Nephron progenitor cell (in vitro differentiated cells): ENCODE results near the gene UGP2.
"Not testable (repeated sequence)": the region's sequence is repeated elsewhere in the genome, so short reads cannot be mapped to it uniquely, and the experiment has no call there.

Experiments
- DNase-seq: peaks from one replicate; pipeline ENCODE4 v3.0.0; 2021
- H3K27ac Mint-ChIP-seq: 2 replicates; pipeline ENCODE4 v1.8.0; 2021; ENCODE audit warnings: mild to moderate bottlenecking, moderate library complexity, mixed read lengths
- H3K27me3 Mint-ChIP-seq: 2 replicates; pipeline ENCODE4 v1.8.0; 2021; ENCODE audit warnings: mild to moderate bottlenecking, low read depth, mixed read lengths; ENCODE audit not compliant: poor library complexity
- H3K36me3 Mint-ChIP-seq: 2 replicates; pipeline ENCODE4 v1.8.0; 2021; ENCODE audit warnings: low read depth, mixed read lengths
- H3K4me1 Mint-ChIP-seq: 2 replicates; pipeline ENCODE4 v1.8.0; 2021; ENCODE audit warnings: mixed read lengths
- H3K4me3 Mint-ChIP-seq: 2 replicates; pipeline ENCODE4 v1.8.0; 2021; ENCODE audit warnings: mild to moderate bottlenecking, moderate library complexity, mixed read lengths
- H3K9me3 Mint-ChIP-seq: 2 replicates; pipeline ENCODE4 v1.8.0; 2021; ENCODE audit warnings: mild to moderate bottlenecking, moderate library complexity, mixed read lengths
- TF ChIP-seq, protein P1 (sequence below): fragments of 200-600 bp; sonication (generic); IDR thresholded peaks from 2 replicates; pipeline ENCODE4 v1.5.0; 2021; ENCODE audit warnings: antibody characterized with exemption

The UGP2 gene

DNA sequence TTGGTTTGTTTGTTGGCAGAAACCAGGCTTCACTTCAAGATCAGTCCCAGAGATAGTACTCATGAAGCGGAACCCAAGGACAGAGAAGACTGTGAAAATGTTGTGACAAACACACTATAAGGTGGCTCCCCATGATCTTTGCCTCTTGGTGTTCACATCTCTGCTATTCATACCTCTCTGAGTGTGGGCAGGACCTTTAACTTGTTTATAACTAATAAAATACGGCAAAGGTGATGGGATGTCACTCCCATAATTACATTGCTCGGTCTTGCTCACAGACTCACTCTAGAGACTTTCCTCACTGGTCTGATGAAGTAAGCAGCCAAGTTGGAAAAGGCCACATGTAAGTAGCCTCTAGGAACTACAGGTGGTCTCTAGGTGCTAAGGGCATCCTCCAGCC is 30.6 kb upstream of the UGP2 start:
- Mint-ChIP-seq H3K4me1 (no peaks in the 10 kb centered on the region), H3K4me3 (no peak overlapping the region), H3K27me3 (peaks cover 3% of the 10 kb centered on the region), H3K9me3 (peaks cover 20% of the 10 kb centered on the region), H3K36me3 (peaks cover 4% of the 10 kb centered on the region), H3K27ac (no peak overlapping the region)
- DNase-seq = no peak
- TF ChIP-seq, protein P1, sequence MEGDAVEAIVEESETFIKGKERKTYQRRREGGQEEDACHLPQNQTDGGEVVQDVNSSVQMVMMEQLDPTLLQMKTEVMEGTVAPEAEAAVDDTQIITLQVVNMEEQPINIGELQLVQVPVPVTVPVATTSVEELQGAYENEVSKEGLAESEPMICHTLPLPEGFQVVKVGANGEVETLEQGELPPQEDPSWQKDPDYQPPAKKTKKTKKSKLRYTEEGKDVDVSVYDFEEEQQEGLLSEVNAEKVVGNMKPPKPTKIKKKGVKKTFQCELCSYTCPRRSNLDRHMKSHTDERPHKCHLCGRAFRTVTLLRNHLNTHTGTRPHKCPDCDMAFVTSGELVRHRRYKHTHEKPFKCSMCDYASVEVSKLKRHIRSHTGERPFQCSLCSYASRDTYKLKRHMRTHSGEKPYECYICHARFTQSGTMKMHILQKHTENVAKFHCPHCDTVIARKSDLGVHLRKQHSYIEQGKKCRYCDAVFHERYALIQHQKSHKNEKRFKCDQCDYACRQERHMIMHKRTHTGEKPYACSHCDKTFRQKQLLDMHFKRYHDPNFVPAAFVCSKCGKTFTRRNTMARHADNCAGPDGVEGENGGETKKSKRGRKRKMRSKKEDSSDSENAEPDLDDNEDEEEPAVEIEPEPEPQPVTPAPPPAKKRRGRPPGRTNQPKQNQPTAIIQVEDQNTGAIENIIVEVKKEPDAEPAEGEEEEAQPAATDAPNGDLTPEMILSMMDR = no peak

- peaks cover 13% of the 10 kb centered on the region for H3K9me3 Mint-ChIP-seq
- not testable (repeated sequence) for H3K27me3 Mint-ChIP-seq, H3K27ac Mint-ChIP-seq, H3K36me3 Mint-ChIP-seq, H3K4me1 Mint-ChIP-seq, H3K4me3 Mint-ChIP-seq, DNase-seq
Measured at GRCh38 chr2:63811870-63812269, 29.8 kb upstream of the UGP2 start.

- no peaks in the 10 kb centered on the region for H3K4me1 Mint-ChIP-seq
Measured at GRCh38 chr2:63814114-63814513, 27.6 kb upstream of the UGP2 start.

DNA sequence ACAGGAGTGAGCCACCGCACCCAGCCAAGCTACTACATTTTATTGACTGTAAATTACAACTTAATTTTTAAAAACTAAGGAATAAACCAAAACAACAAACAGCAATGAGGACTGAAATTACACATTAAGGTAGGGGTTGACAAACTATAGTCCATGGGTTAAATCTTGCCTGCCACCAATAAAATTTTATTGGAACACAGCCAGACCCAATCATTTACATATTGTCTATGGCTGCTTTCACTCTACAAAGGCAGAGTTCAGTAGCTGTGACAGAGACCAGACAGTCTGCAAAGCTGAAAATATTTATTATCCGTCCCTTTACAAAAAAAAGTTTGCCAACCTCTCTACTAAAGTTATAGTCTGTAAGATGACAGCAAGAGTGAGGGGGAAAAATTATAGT is 24.3 kb upstream of the UGP2 start:
- H3K27me3 Mint-ChIP-seq = no peaks in the 10 kb centered on the region
- H3K4me1 Mint-ChIP-seq = peaks cover 6% of the 10 kb centered on the region
- TF ChIP-seq, protein P1 = no peak
- no peak overlapping the region for H3K27ac Mint-ChIP-seq
- no peaks in the 10 kb centered on the region for H3K9me3 Mint-ChIP-seq
- no peaks in the 10 kb centered on the region for H3K36me3 Mint-ChIP-seq
- no peak overlapping the region for H3K4me3 Mint-ChIP-seq
- no peak for DNase-seq

More at GRCh38 chr2:63814114-63814513, 27.6 kb upstream of the UGP2 start:
- Mint-ChIP-seq H3K36me3 (no peaks in the 10 kb centered on the region), H3K27me3 (peaks cover 3% of the 10 kb centered on the region), H3K27ac (no peak overlapping the region), H3K4me3 (no peak overlapping the region), H3K9me3 (peaks cover 5% of the 10 kb centered on the region)
- no peak for DNase-seq
- TF ChIP-seq, protein P1 = no peak

DNA sequence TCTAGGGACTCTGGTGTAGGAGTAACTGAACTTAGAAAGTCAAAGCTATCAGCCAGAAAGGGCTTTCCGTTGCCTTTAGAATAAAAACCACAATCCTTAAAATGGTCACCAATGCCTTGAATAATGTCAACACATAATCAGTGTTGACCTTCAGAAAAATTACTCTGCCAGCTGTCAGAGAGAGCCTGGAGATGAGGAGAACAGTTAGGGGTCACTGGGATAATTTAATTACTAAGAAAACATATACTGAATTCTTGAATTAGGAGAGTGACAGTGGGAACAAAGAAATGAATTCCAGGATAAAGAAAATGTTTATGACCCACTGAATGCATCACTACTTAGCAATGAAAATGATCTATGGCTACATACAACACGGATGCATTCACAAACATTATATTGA is 23.4 kb upstream of the UGP2 start:
- no peak overlapping the region for H3K4me3 Mint-ChIP-seq
- H3K27me3 Mint-ChIP-seq = no peaks in the 10 kb centered on the region
- H3K36me3 Mint-ChIP-seq = no peaks in the 10 kb centered on the region
- TF ChIP-seq, protein P1 = no peak
- H3K4me1 Mint-ChIP-seq = peaks cover 6% of the 10 kb centered on the region
- no peaks in the 10 kb centered on the region for H3K9me3 Mint-ChIP-seq
- DNase-seq = no peak
- no peak overlapping the region for H3K27ac Mint-ChIP-seq

DNA sequence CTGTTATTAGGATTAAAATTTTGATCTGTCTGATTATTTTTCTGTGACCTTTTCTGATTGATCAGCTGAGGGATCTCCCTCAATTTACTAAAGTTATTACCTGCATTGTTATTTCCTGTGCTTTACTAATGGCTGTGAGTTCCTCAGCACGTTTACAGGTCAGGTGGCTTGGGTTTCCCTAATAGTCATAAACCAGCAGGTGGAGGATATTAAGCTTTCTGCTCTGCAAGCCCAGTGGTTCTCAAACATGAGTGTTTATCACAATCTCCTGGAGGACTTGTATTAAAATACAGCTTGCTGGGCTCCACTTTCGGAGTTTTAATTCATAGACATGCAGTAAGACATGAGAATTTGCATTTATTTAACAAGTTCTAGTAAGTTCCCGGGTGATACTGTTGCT is 22.4 kb upstream of the UGP2 start:
- Mint-ChIP-seq H3K27ac (no peak overlapping the region), H3K27me3 (no peaks in the 10 kb centered on the region), H3K36me3 (no peaks in the 10 kb centered on the region), H3K4me1 (peaks cover 6% of the 10 kb centered on the region), H3K9me3 (no peaks in the 10 kb centered on the region), H3K4me3 (no peak overlapping the region)
- TF ChIP-seq, protein P1 = no peak
- no peak for DNase-seq
